Naive thymus-derived CD8-positive, alpha-beta T cell (primary cell): ENCODE measurements around the gene TTLL13. TPM values are rescaled to one million over a fixed set of nuclear protein-coding genes. Genes with fewer than 3 reads are reported as not detected.
"Not testable (repeated sequence)": the region's sequence is repeated elsewhere in the genome, so short reads cannot be mapped to it uniquely, and the experiment has no call there.

Source experiments
- ATAC-seq, 2 donors: fragments of 150-1000 bp; cut with Tn5 transposase in 1 of 2; sonication (Bioruptor Pico), chemical (Tn5 transposase) in 1 of 2; 1 replicate in 1 of 2; 2 replicates in 1 of 2; pipeline ENCODE4 v1.10.0; 2021; ENCODE audit warnings: mild to moderate bottlenecking in 2 of 2, moderate library complexity in 2 of 2
- POLR2A ChIA-PET: fragments of 350-600 bp; sonication (Branson Sonifier 250); formaldehyde crosslinking; loops from one replicate; lab custom pipeline; 2021; ENCODE audit warnings: antibody characterized with exemption; lab: Charles Lee
- DNase-seq, 10 donors: peaks; one replicate each; pipeline versions ENCODE4 v3.0.0 to v3.0.0-alpha.2; 2020 to 2022
- H3K27ac Mint-ChIP-seq, 10 donors: one replicate each; pipeline ENCODE4 v1.8.0; 2020 to 2022; ENCODE audit warnings: mild to moderate bottlenecking in 10 of 10, mixed read lengths in 10 of 10, moderate library complexity in 4 of 10, inconsistent platforms in 1 of 10
- H3K27me3 Mint-ChIP-seq, 5 donors: one replicate each; pipeline ENCODE4 v1.8.0; 2021 to 2022; ENCODE audit warnings: mixed read lengths in 5 of 5
- H3K36me3 Mint-ChIP-seq, 3 donors: one replicate each; pipeline ENCODE4 v1.8.0; 2020 to 2022; ENCODE audit warnings: mixed read lengths in 3 of 3, mild to moderate bottlenecking in 2 of 3, inconsistent platforms in 1 of 3
- H3K4me1 Mint-ChIP-seq, 4 donors: one replicate each; pipeline ENCODE4 v1.8.0; 2021 to 2022; ENCODE audit warnings: mixed read lengths in 4 of 4
- H3K4me3 Mint-ChIP-seq, 10 donors: one replicate each; pipeline ENCODE4 v1.8.0; 2020 to 2022; ENCODE audit warnings: mild to moderate bottlenecking in 10 of 10, mixed read lengths in 10 of 10, moderate library complexity in 6 of 10, inconsistent platforms in 1 of 10
- H3K9me3 Mint-ChIP-seq, 9 donors: one replicate each; pipeline ENCODE4 v1.8.0; 2020 to 2022; ENCODE audit warnings: mixed read lengths in 9 of 9, mild to moderate bottlenecking in 3 of 9, inconsistent platforms in 1 of 9, moderate library complexity in 1 of 9
- polyA plus RNA-seq, 3 donors: library from polyadenylated mRNA; unstranded; fragments of 300-500 nt; fragmentation: Illumina TruSeq; gene quantifications; one replicate each; pipeline ENCODE4 v1.2.3, GENCODE V29; 2021
- total RNA-seq, 8 experiments: library from RNA in 2 of 8; stranded (reverse) in 2 of 8; gene quantifications; one replicate each; pipeline ENCODE4 v1.2.3 and lab custom pipeline; 2021 to 2026

Gene TTLL13
- total and polyA plus RNA-seq, 5 experiments from 2014 or later = 0.71 to 1.0 TPM; not detected in 3

DNA sequence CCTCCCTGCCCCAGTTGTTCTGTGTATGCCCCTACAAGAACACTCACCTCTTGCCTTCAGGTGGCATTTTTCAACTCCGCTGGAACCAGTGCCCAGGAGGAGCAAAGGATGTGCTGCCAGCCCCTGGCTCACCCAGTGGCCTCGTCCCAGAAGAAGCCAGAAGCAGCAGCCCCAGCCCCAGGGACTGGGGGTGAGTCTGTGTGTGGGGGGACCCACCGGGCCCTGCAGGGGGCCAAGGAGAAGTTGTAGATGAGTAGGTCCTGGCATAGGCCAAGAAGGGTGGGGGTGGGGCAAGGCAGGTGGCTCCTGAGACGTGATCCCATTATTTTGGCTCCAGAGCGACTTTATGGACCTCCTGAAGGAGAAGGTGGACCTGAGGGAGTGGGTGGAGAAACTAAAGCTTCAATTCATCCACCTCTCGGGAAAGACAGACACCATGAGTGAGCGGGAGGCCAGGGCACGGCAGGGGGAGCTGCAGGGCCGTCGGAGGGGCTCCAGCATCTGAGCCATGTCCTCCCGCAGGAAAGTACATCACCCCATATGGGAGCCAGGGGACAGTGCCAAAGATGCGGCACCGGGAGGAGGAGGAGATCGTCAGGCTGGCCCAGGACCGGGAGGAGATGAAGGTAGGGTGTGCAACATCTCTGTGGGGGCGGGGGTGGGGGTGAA lies 45.4 kb downstream of the TTLL13 start:
- no peaks in the 10 kb centered on the region for H3K9me3 Mint-ChIP-seq
- H3K4me3 Mint-ChIP-seq = no peak overlapping the region
- peaks cover 4 to 7% (median 6%) of the 10 kb centered on the region in 4 donors for H3K4me1 Mint-ChIP-seq
- POLR2A ChIA-PET = no interaction called here
- no peaks in the 10 kb centered on the region for H3K36me3 Mint-ChIP-seq
- H3K27me3 Mint-ChIP-seq = peaks cover 0 to 16% (median 5%) of the 10 kb centered on the region in 5 donors
- DNase-seq = no peak
- no peak for ATAC-seq
- peak overlapping the region in 1 of 10 donors; percentile 3 for H3K27ac Mint-ChIP-seq

DNA sequence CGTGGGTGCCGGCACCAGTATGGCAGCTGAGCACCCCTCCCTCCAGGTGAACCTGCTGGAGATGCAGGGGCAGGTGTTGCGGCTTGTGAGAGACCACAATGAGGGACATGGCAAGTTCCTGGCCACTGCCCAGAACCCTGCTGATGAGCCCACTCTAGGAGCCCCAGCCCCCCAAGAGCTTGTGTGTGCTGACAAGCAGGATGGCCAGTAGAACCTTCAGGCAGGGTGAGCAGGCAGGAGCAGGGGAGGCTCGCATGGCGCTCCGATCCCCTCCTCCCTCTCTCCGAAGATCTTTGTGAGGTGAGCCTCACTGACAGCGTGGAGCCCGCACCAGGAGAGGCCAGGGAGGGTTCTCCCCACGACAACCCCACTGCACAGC lies 45.9 kb downstream of the TTLL13 start:
- ATAC-seq (no peak), DNase-seq (no peak)
- Mint-ChIP-seq H3K27ac (no peak overlapping the region), H3K4me3 (no peak overlapping the region), H3K36me3 (no peaks in the 10 kb centered on the region), H3K27me3 (peaks cover 0 to 16% (median 5%) of the 10 kb centered on the region in 5 donors), H3K9me3 (no peaks in the 10 kb centered on the region), H3K4me1 (peaks cover 4 to 7% (median 6%) of the 10 kb centered on the region in 4 donors)
- POLR2A ChIA-PET = no interaction called here

DNA sequence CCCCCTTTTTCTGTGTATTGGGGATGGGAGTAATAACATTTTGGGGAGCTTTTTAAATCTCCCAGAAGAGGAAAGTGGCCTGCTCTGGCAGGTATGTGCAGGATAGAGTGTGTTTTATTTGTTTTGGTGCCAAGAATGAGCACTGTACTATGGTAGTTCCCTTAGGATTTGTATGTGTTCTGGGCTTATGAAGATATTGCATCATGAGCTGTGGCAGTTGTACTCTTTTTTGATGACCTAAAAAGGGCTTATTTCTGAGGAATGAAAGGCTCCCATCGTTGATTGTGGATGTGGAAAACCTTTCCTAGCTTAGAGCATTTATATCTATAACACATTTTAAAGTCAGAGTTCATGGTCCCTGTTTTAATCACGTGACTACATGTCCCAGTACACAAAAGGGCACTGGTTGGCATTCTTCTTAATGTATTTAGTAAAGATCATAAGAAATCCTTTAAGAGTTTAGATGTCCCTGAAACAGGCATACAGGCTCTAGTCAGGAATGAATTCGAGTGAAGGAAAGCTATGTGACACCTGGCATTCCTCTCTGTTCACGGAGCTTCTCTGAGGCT lies 47.0 kb downstream of the TTLL13 start:
- H3K4me1 Mint-ChIP-seq = peaks cover 9 to 13% (median 10%) of the 10 kb centered on the region in 4 donors
- POLR2A ChIA-PET, H3K27ac Mint-ChIP-seq, H3K36me3 Mint-ChIP-seq, H3K4me3 Mint-ChIP-seq, ATAC-seq, H3K9me3 Mint-ChIP-seq, DNase-seq: not testable (repeated sequence)
- H3K27me3 Mint-ChIP-seq = peaks cover 0 to 16% (median 5%) of the 10 kb centered on the region in 5 donors

DNA sequence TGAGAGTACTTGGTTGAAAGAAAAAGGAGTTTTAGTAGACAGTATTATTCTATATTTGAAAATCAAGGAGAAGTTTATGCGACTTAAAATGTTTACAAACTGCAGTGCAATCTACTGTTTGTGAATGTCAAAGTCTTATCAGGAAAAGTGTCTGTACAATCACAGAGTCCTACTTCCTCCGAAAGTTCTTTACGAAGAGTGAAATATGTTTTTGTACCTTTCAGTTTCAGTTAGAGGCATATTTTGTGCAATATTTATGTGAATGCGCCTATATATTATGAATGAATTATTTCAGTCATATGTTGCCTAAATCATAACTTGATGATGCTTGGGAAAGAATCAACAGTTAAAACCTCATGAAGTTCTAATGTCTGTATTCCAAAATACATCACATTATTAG lies 47.7 kb downstream of the TTLL13 start:
- no peak for DNase-seq
- H3K27me3 Mint-ChIP-seq = peaks cover 0 to 16% (median 5%) of the 10 kb centered on the region in 5 donors
- peaks cover 9 to 15% (median 10%) of the 10 kb centered on the region in 4 donors for H3K4me1 Mint-ChIP-seq
- POLR2A ChIA-PET = no interaction called here
- ATAC-seq = no peak
- H3K9me3 Mint-ChIP-seq = no peaks in the 10 kb centered on the region
- no peaks in the 10 kb centered on the region for H3K36me3 Mint-ChIP-seq
- H3K4me3 Mint-ChIP-seq = no peak overlapping the region
- no peak overlapping the region for H3K27ac Mint-ChIP-seq

DNA sequence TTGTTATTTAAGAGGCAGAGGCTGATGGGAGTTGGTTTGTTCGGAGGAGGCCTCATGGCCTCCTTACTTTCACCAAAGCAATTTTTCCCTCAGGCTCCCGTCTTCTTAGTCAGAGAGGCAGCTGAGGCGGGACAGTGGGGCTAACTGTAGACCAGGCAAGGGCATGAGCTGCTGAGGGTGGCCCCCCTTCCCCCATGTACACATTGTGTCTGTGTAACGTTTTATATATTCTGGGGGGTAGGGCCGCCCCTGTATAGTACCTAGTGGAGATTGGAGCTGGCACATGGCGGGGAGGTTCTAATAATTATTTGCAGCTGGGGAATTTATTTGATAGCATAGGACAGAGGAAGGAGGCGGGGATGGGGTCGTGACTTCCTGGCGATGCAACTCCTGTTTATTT lies 51.2 kb downstream of the TTLL13 start:
- Mint-ChIP-seq H3K27me3 (no peaks in the 10 kb centered on the region), H3K4me3 (no peak overlapping the region), H3K4me1 (peaks cover 3 to 8% (median 4%) of the 10 kb centered on the region in 4 donors), H3K36me3 (no peaks in the 10 kb centered on the region), H3K9me3 (no peaks in the 10 kb centered on the region), H3K27ac (peak overlapping the region in 2 of 10 donors; percentile 22 to 53)
- ATAC-seq = no peak
- POLR2A ChIA-PET = no interaction called here
- DNase-seq = no peak

DNA sequence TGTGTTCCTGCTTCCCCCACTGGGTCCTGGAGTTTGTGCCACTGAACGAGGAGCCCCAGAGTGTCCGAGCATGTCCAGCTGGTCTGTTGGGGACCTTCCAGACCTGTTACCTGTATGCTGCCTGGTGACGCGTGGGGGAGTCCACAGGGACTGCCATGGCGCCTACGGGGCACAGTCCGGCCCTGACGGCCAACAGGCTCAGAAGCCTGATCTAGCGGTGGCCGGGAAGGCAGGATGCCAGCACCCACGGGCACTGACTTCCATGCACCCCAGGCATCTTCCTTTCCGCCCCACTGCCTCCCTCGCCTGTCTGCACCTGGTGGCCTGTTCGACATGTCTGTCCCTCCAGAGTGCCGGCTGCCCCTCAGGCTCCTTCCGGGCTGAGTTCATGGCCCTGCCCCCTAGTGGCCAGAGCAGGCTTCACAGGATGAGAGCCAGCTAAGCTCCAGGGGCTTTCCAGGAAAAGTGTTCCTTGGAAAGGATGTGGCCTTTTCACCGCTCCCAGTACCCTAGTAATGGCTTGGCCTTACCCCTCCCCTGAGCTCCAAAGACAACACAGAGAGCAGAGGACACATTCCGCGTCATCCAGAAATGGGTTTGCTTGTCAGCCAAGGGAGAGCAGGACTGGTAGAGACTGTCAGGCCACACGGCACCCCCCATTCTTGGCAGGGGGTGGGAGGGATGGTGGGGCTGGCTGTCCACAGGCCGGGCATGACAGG lies 51.8 kb downstream of the TTLL13 start:
- H3K36me3 Mint-ChIP-seq = no peaks in the 10 kb centered on the region
- no peaks in the 10 kb centered on the region for H3K9me3 Mint-ChIP-seq
- H3K27ac Mint-ChIP-seq = peak overlapping the region in 1 of 10 donors; percentile 53

DNA sequence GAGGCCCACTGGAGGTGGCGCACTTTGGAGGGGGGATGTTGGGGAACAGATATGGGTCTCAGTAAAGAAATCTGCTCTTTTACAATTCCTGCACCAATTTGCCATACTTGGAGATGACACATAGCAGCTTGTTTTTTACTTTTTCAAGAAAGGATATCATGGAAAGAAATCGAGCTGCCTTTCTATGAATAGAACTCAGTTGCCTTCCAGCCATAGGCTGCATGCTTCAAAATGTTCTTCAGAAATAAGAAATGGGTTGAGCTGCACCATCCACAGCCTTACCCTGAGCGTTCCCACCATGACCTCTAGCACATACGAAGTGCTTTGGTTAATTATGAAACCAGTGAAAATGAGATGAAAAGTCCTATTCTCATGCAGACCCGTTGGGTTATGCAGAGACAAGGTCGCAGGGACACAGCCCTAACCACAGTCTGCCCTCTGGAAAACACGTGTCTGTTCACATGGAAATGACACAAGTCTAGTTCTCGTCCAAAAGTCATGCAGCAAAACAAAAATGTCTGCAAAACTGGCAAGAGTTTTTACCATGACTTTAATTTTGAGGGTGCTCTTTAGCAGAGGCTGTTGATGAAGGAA lies 52.4 kb downstream of the TTLL13 start:
- Mint-ChIP-seq H3K27ac (no peak overlapping the region), H3K36me3 (no peaks in the 10 kb centered on the region), H3K4me3 (no peak overlapping the region), H3K9me3 (no peaks in the 10 kb centered on the region), H3K4me1 (peaks cover 6 to 17% (median 16%) of the 10 kb centered on the region in 4 donors), H3K27me3 (no peaks in the 10 kb centered on the region)
- POLR2A ChIA-PET = no interaction called here
- no peak for DNase-seq
- no peak for ATAC-seq

More for the DNA sequence above, 51.8 kb downstream of the TTLL13 start:
- Mint-ChIP-seq H3K4me1 (peaks cover 3 to 11% (median 9%) of the 10 kb centered on the region in 4 donors), H3K27me3 (no peaks in the 10 kb centered on the region), H3K4me3 (no peak overlapping the region)
- peak; percentile 30 to 77 (median 47) for DNase-seq
- POLR2A ChIA-PET = no interaction called here
- peak; percentile 43 to 65 for ATAC-seq

DNA sequence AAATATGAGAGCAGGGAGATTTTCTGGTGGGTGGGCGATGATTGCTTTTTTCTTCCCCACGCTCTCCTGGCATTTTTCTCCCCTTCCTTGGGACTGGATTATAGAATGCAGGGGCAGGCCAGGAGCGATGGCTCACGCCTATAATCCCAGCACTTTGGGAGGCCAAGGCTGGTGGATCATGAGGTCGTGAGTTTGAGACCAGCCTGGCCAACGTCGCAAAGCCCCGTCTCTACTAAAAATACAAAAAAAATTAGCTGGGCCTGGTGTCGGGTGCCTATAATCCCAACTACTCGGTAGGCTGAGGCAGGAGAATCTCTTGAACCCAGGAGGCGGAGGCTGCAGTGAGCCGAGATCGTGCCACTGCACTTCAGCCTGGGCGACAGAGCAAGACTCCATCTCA lies 56.0 kb downstream of the TTLL13 start:
- POLR2A ChIA-PET = interaction anchor here (1.0 kb wide), 1 partner anchor 74 kb away, joined by 3 read pairs; no protein-coding TSS in a partner anchor

DNA sequence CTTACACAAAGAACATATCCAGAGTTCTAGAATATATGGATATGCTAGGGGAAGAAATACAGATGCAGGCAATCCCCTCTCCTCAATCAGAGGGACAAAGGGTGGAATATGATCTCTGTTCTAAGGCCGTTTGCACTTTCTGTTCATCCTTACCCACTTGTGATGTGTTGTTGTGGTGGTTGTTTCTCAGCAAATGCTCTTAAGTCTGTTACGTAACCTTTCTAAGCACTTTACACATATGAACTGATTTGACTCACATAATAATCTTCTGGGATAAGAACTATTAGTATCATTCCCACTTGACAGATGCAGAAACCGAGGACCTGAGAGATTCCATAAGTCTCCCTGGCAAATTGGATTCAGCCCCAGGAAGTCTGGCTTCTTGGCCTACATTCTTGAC lies 56.6 kb downstream of the TTLL13 start:
- no peaks in the 10 kb centered on the region for H3K27me3 Mint-ChIP-seq
- peak overlapping the region in 4 of 10 donors; percentile 36 to 69 (median 48) for H3K4me3 Mint-ChIP-seq
- H3K9me3 Mint-ChIP-seq = no peaks in the 10 kb centered on the region
- peak overlapping the region in 8 of 10 donors; percentile 23 to 94 (median 78) for H3K27ac Mint-ChIP-seq
- POLR2A ChIA-PET = no interaction called here
- no peak for ATAC-seq
- no peaks in the 10 kb centered on the region for H3K36me3 Mint-ChIP-seq
- peaks cover 6 to 28% (median 19%) of the 10 kb centered on the region in 4 donors for H3K4me1 Mint-ChIP-seq
- no peak for DNase-seq

More for the DNA sequence above, 56.0 kb downstream of the TTLL13 start:
- not testable (repeated sequence) for H3K27me3 Mint-ChIP-seq, H3K9me3 Mint-ChIP-seq, ATAC-seq, H3K4me3 Mint-ChIP-seq, H3K27ac Mint-ChIP-seq, DNase-seq, H3K36me3 Mint-ChIP-seq
- H3K4me1 Mint-ChIP-seq = peaks cover 6 to 28% (median 21%) of the 10 kb centered on the region in 4 donors

DNA sequence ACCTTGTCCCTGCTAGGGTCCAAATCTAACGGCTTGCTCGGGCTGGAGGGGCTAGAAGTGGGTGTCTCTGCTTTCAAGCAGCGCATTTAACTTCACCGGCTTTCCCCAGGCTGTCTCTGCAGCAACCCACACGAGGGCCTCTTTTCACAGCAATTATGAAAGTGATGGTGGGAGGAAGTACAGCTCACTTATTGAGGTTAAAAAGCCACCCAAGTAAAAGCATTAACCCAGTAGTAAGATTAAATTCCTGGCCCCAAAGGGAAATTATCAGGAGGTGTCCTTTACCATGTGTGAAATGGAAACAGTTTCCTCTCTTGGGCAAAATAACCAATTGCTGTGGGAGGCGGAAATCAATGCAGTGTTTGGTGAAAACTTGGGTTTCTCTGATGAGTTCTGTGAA lies 57.2 kb downstream of the TTLL13 start:
- Mint-ChIP-seq H3K27ac (peak overlapping the region in 9 of 10 donors; percentile 22 to 94 (median 73)), H3K4me3 (peak overlapping the region in 8 of 10 donors; percentile 6 to 69 (median 40)), H3K27me3 (no peaks in the 10 kb centered on the region), H3K9me3 (no peaks in the 10 kb centered on the region), H3K4me1 (peaks cover 3 to 24% (median 14%) of the 10 kb centered on the region in 4 donors), H3K36me3 (no peaks in the 10 kb centered on the region)
- POLR2A ChIA-PET = interaction anchor here (0.6 kb wide), 1 partner anchor 40 kb away, joined by 4 read pairs; no protein-coding TSS in a partner anchor
- DNase-seq (peak in 1 of 10 donors; percentile 16), ATAC-seq (peak; percentile 44 to 56)

DNA sequence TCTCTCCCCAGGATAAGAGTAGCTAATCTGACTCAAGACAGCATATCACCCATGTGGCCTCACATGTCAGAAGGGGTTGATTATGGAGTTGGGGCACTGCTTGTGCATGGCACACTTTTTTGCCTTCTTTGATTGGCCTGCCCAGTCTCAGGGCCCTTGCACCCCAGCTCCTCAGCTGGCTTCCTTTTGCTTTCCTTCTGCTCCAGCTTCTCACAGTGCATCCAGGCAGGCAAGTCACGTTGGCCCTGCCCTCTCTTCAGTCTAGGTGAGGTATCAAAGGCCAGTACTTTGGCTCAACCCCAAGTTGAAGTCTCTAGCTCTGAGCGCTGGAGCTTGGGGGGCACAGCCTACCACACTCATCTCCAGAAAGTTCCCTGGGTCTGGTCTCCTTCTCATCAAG lies 58.3 kb downstream of the TTLL13 start:
- no peaks in the 10 kb centered on the region for H3K9me3 Mint-ChIP-seq
- ATAC-seq (no peak), DNase-seq (no peak)
- POLR2A ChIA-PET = no interaction called here
- H3K36me3 Mint-ChIP-seq = no peaks in the 10 kb centered on the region
- H3K27ac Mint-ChIP-seq = peak overlapping the region in 1 of 10 donors; percentile 40
- H3K4me3 Mint-ChIP-seq = no peak overlapping the region
- H3K27me3 Mint-ChIP-seq = no peaks in the 10 kb centered on the region
- H3K4me1 Mint-ChIP-seq = peaks cover 3 to 24% (median 14%) of the 10 kb centered on the region in 4 donors

DNA sequence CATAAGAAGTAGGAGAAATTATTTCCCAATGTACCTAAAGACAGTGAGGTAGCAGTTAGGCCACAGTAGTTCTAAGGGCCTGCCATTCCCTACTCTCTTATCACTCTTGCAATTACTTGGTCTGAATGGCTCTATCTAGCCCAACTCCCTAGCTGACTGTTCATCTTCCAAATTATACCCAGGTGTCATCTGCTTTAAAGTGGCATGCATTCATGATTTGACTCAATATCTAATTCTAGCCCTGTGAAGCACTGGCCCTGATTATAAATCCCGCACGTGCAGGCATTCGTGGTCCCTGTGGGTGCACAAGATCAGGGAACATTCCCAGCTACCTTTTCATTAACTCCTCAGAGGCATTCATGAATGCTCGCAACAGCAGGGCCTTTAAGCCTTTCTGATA lies 59.7 kb downstream of the TTLL13 start:
- Mint-ChIP-seq H3K27ac (no peak overlapping the region), H3K4me3 (no peak overlapping the region), H3K27me3 (peaks cover 0 to 1% (median 0%) of the 10 kb centered on the region in 5 donors), H3K9me3 (no peaks in the 10 kb centered on the region), H3K36me3 (no peaks in the 10 kb centered on the region), H3K4me1 (peaks cover 3 to 24% (median 14%) of the 10 kb centered on the region in 4 donors)
- DNase-seq (no peak), ATAC-seq (no peak)
- POLR2A ChIA-PET = no interaction called here
